A549 (cell line): ENCODE data around the gene KNDC1.

ENCODE experiments used
- JUN ChIP-seq, 2 experiments: fragments of >200 bp; sonication (Bioruptor Twin); formaldehyde crosslinking; IDR thresholded peaks; 2 replicates in 1 of 2; 3 replicates in 1 of 2; pipeline ENCODE4 v1.6.1; 2016 to 2017
- KDM1A ChIP-seq: fragments of 200-600 bp; sonication (generic); IDR thresholded peaks from 2 replicates; pipeline ENCODE4 v1.6.1; 2016; ENCODE audit warnings: low read depth, mild to moderate bottlenecking
- POLR2A ChIP-seq: IDR thresholded peaks from 2 replicates; pipeline ENCODE4 v1.6.1; 2012; ENCODE audit warnings: mild to moderate bottlenecking, low read length
- TFCP2L1 ChIP-seq: fragments of 250-450 bp; sonication (Bioruptor Pico); IDR thresholded peaks from 2 replicates; pipeline ENCODE4 v1.5.0; 2021; ENCODE audit warnings: mild to moderate bottlenecking
- TF ChIP-seq, protein P1 (sequence below): fragments of 150-350 bp; IDR thresholded peaks from 2 replicates; pipeline ENCODE4 v1.6.1; 2014; ENCODE audit warnings: low read depth, mild to moderate bottlenecking, low read length

DNA sequence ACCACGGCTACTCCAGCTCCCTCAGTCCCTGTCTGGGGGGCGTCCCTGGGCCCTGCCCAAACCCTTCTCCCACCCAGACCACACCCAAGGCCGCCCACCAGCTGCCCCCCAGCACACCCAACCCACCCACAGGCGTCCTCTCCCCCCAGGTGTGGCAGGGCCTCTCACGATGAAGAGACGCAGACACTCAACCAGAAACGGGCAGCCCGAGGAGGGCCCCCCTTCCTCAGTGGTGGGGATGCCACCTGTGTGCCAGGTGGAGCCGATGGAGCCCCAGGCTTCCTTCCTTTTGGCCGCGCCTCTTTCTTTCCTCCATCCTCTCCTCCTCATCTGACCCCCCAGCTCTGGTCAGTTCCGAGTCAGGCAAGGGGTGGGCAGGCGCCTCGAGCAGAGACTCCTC lies 43.6 kb upstream of the KNDC1 start:
- no peak for TF ChIP-seq POLR2A
- TF ChIP-seq TFCP2L1 (CRISPR knock-in tag) = no peak
- TF ChIP-seq KDM1A = no peak
- TF ChIP-seq, protein P1, sequence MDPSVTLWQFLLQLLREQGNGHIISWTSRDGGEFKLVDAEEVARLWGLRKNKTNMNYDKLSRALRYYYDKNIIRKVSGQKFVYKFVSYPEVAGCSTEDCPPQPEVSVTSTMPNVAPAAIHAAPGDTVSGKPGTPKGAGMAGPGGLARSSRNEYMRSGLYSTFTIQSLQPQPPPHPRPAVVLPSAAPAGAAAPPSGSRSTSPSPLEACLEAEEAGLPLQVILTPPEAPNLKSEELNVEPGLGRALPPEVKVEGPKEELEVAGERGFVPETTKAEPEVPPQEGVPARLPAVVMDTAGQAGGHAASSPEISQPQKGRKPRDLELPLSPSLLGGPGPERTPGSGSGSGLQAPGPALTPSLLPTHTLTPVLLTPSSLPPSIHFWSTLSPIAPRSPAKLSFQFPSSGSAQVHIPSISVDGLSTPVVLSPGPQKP = no peak
- TF ChIP-seq JUN (IDR thresholded peaks at IDR 0.05) = no peak
